MM.1S (cell line): Measurements from ENCODE around the gene MEGF6.

Experiments
- DNase-seq: peaks from one replicate; pipeline ENCODE4 v3.0.0-alpha.2; 2015
- H2AFZ ChIP-seq: fragments of 300-600 bp; sonication (generic); 2 replicates; pipeline ENCODE4 v1.6.0; 2016; ENCODE audit warnings: antibody characterized with exemption, low read length
- H3F3A ChIP-seq: fragments of 300-600 bp; sonication (generic); 2 replicates; pipeline ENCODE4 v1.6.1; 2016; ENCODE audit warnings: mild to moderate bottlenecking, antibody characterized with exemption, low read length, moderate library complexity, mixed read lengths; ENCODE audit not compliant: insufficient read depth
- H3K27ac ChIP-seq: fragments of 300-600 bp; sonication (generic); 2 replicates; pipeline ENCODE4 v1.5.1; 2016; ENCODE audit warnings: mild to moderate bottlenecking, low read length
- H3K27me3 ChIP-seq: fragments of 300-600 bp; sonication (generic); replicated peaks from 2 replicates; pipeline ENCODE4 v1.6.0; 2016; ENCODE audit warnings: low read length; ENCODE audit not compliant: insufficient read depth
- H3K36me3 ChIP-seq: fragments of 300-600 bp; sonication (generic); replicated peaks from 2 replicates; pipeline ENCODE4 v1.6.1; 2016; ENCODE audit warnings: mild to moderate bottlenecking, low read length, mixed read lengths; ENCODE audit not compliant: insufficient read depth
- H3K4me1 ChIP-seq: fragments of 300-600 bp; sonication (generic); 2 replicates; pipeline ENCODE4 v1.6.1; 2016; ENCODE audit warnings: low read length, mixed read lengths
- H3K4me2 ChIP-seq: fragments of 300-600 bp; sonication (generic); 2 replicates; pipeline ENCODE4 v1.6.0; 2016; ENCODE audit warnings: low read depth, low read length
- H3K4me3 ChIP-seq: fragments of 300-600 bp; sonication (generic); 2 replicates; pipeline ENCODE4 v1.5.1; 2016; ENCODE audit warnings: low read length, mixed read lengths
- H3K79me2 ChIP-seq: fragments of 300-600 bp; sonication (generic); 2 replicates; pipeline ENCODE4 v1.6.1; 2016; ENCODE audit warnings: mixed run types, low read length, mixed read lengths
- H3K9ac ChIP-seq: fragments of 300-600 bp; sonication (generic); 2 replicates; pipeline ENCODE4 v1.6.1; 2016; ENCODE audit warnings: low read length, mixed read lengths
- H3K9me2 ChIP-seq: fragments of 300-600 bp; sonication (generic); replicated peaks from 2 replicates; pipeline ENCODE4 v1.6.1; 2016; ENCODE audit warnings: mild to moderate bottlenecking, low read length, mixed read lengths; ENCODE audit not compliant: insufficient read depth
- H3K9me3 ChIP-seq: fragments of 300-600 bp; sonication (generic); replicated peaks from 2 replicates; pipeline ENCODE4 v1.6.1; 2016; ENCODE audit warnings: mild to moderate bottlenecking, low read length, mixed read lengths; ENCODE audit not compliant: insufficient read depth
- H4K20me1 ChIP-seq: fragments of 300-600 bp; sonication (generic); 2 replicates; pipeline ENCODE4 v1.6.1; 2016; ENCODE audit warnings: mild to moderate bottlenecking, low read length, moderate library complexity, mixed read lengths; ENCODE audit not compliant: insufficient read depth
- EZH2 ChIP-seq: fragments of 300-600 bp; sonication (generic); optimal IDR thresholded peaks from 2 replicates; pipeline ENCODE3; 2017; ENCODE audit warnings: low read depth, mild to moderate bottlenecking, antibody characterized with exemption, low read length, mixed read lengths
- EZH2phosphoT487 ChIP-seq: fragments of 300-600 bp; sonication (generic); IDR thresholded peaks from 2 replicates; pipeline ENCODE4 v1.6.1; 2018; ENCODE audit warnings: antibody characterized with exemption, low read length
- TF ChIP-seq, protein P1 (sequence below): fragments of 300-600 bp; sonication (generic); IDR thresholded peaks from 2 replicates; pipeline ENCODE4 v1.5.1; 2016; ENCODE audit warnings: antibody characterized with exemption, low read length, mixed read lengths

MEGF6 gene

DNA sequence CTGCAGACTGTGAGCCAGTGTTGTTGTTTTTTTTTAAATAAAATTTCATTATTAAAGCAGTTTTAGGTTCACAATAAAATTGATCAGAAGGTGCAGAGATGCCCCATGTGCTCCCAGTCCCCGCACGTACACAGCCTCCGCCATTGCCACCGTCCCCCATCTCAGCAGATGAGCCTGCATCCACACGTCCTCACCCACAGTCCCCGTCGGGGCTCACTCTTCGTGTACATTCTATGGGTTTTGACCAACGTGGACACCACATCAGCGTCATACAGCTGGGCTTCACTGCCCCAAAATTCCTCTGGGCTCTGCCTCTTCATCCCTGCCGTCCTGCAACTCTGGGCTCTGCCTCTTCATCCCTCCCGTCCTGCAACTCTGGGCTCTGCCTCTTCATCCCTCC, 168.4 kb downstream of the MEGF6 start:
- no peak for DNase-seq

DNA sequence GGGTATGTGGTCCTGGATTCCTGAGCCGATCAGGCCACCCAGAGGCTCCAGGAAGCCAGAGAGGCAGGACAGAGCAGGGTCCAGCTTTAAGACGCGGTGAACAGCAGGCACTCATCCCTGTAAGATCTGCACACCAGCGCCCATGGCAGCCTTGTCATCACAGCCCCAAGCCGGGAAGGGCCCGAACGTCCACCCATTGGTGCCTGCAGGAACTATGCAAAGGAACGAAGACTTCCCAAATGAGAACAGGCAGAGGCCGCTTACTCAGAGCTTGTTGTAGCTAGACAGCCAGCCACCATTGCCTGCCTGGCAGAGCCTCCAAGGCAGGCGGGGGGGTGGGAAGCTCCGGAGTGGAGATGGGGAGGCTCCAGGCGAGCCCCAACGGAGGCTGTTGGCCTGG, 169.0 kb downstream of the MEGF6 start:
- Histone ChIP-seq H3K4me1 (no peaks in the 10 kb centered on the region), H3K27ac (no peak overlapping the region), H3K79me2 (no peaks in the 10 kb centered on the region), H3K27me3 (peaks cover 96% of the 10 kb centered on the region), H3F3A (no peaks in the 10 kb centered on the region), H3K9ac (no peak overlapping the region), H3K9me3 (no peaks in the 10 kb centered on the region), H3K4me2 (no peak overlapping the region), H3K36me3 (no peaks in the 10 kb centered on the region), H2AFZ (no peak overlapping the region), H3K9me2 (no peaks in the 10 kb centered on the region), H4K20me1 (no peaks in the 10 kb centered on the region), H3K4me3 (no peak overlapping the region)
- no peak for TF ChIP-seq EZH2
- no peak for DNase-seq

More for the DNA sequence above, 168.4 kb downstream of the MEGF6 start:
- Histone ChIP-seq H3K36me3 (no peaks in the 10 kb centered on the region), H3K9me3 (no peaks in the 10 kb centered on the region), H3K27me3 (peaks cover 96% of the 10 kb centered on the region), H3K9ac (no peak overlapping the region), H3K4me2 (no peak overlapping the region), H2AFZ (no peak overlapping the region), H3K79me2 (no peaks in the 10 kb centered on the region), H3F3A (no peaks in the 10 kb centered on the region), H3K4me1 (no peaks in the 10 kb centered on the region), H3K9me2 (no peaks in the 10 kb centered on the region), H4K20me1 (no peaks in the 10 kb centered on the region), H3K4me3 (no peak overlapping the region), H3K27ac (no peak overlapping the region)
- TF ChIP-seq, protein P1, sequence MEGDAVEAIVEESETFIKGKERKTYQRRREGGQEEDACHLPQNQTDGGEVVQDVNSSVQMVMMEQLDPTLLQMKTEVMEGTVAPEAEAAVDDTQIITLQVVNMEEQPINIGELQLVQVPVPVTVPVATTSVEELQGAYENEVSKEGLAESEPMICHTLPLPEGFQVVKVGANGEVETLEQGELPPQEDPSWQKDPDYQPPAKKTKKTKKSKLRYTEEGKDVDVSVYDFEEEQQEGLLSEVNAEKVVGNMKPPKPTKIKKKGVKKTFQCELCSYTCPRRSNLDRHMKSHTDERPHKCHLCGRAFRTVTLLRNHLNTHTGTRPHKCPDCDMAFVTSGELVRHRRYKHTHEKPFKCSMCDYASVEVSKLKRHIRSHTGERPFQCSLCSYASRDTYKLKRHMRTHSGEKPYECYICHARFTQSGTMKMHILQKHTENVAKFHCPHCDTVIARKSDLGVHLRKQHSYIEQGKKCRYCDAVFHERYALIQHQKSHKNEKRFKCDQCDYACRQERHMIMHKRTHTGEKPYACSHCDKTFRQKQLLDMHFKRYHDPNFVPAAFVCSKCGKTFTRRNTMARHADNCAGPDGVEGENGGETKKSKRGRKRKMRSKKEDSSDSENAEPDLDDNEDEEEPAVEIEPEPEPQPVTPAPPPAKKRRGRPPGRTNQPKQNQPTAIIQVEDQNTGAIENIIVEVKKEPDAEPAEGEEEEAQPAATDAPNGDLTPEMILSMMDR = no peak
- no peak for TF ChIP-seq EZH2phosphoT487
- TF ChIP-seq EZH2 = no peak

DNA sequence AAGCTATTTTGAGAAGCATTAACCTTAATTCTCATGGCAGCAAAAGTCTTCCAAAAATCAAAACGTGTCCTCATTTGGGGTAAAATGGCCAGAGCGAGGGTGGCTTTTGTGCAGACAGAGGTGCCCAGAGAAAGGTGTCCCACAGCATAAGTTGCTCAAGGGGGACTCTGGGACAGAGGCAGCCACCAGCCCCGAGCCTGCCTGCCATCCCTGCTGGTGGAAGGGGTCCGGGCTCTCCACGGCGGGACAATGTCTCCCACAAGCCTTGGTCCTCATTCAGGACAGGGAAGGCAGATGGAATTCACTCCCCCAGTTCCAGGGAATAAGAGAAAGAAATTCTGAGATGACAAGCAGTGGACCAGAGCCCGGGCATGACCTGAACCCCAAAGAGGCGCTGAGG, 169.4 kb downstream of the MEGF6 start:
- TF ChIP-seq, protein P1 = no peak
- TF ChIP-seq EZH2 (no peak), EZH2phosphoT487 (no peak; the same call in 1 of the 2 replicates)
- no peaks in the 10 kb centered on the region for H3K9me2 ChIP-seq
- H3K4me1 ChIP-seq = no peaks in the 10 kb centered on the region
- DNase-seq = no peak
- H4K20me1 ChIP-seq = no peaks in the 10 kb centered on the region
- no peaks in the 10 kb centered on the region for H3K9me3 ChIP-seq
- no peak overlapping the region for H3K27ac ChIP-seq
- H3K9ac ChIP-seq = no peak overlapping the region
- no peaks in the 10 kb centered on the region for H3F3A ChIP-seq
- H3K79me2 ChIP-seq = no peaks in the 10 kb centered on the region
- peaks cover 96% of the 10 kb centered on the region for H3K27me3 ChIP-seq
- H2AFZ ChIP-seq = no peak overlapping the region
- no peak overlapping the region for H3K4me3 ChIP-seq
- no peaks in the 10 kb centered on the region for H3K36me3 ChIP-seq
- H3K4me2 ChIP-seq = no peak overlapping the region

DNA sequence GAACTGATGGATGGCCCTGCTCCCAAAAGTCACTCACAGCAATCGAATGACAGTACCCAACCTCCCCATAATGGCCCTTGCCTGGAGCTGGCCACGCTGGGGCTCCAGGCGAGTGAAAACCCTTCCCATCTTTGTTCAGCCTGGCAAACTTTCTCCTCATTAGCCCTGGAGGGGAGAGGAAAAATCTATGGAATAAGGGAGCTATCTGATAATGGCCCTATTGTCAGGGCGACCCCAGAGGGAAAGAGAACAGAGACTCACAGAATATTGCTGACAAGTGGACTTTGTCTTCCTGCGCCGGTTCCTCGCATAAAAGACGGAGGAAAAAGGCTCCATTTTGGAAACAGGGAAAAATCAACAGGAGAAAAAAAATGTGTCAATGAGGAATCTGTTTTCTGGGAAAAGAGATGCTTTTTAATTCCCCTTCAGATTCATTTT, 169.9 kb downstream of the MEGF6 start:
- H3K4me1 ChIP-seq = no peaks in the 10 kb centered on the region
- H3K9me2 ChIP-seq = no peaks in the 10 kb centered on the region
- H2AFZ ChIP-seq = no peak overlapping the region
- no peaks in the 10 kb centered on the region for H4K20me1 ChIP-seq
- no peaks in the 10 kb centered on the region for H3F3A ChIP-seq
- H3K9me3 ChIP-seq = no peaks in the 10 kb centered on the region
- TF ChIP-seq EZH2phosphoT487 (no peak; the same call in 1 of the 2 replicates), EZH2 (no peak)
- TF ChIP-seq, protein P1 = no peak
- H3K27ac ChIP-seq = no peak overlapping the region
- no peaks in the 10 kb centered on the region for H3K36me3 ChIP-seq
- no peak overlapping the region for H3K4me3 ChIP-seq
- H3K4me2 ChIP-seq = no peak overlapping the region
- H3K79me2 ChIP-seq = no peaks in the 10 kb centered on the region
- DNase-seq = no peak
- no peak overlapping the region for H3K9ac ChIP-seq
- peaks cover 96% of the 10 kb centered on the region for H3K27me3 ChIP-seq
